ENCODE data around the gene HOXB3. TPM values are rescaled to one million over a fixed set of nuclear protein-coding genes. Genes with fewer than 3 reads are reported as not detected.

The HOXB3 gene
- total RNA-seq, 1 donor from 2014 or later, result not detected

GRCh38 chr17:48589060-48589830 lies 796 bp downstream of the HOXB3 start:
- no peaks in the 10 kb centered on the region for H3F3A ChIP-seq (ENCODE audit: low read depth)
- H3K4me3 Mint-ChIP-seq, result peak overlapping the region; percentile 58
- no peak overlapping the region for H3K4me2 ChIP-seq
- H3K27ac Mint-ChIP-seq, result no peak overlapping the region
- H3K9me3 Mint-ChIP-seq, result peaks cover 11% of the 10 kb centered on the region
- no peaks in the 10 kb centered on the region for H3K36me3 Mint-ChIP-seq
- no peak overlapping the region for H3K27ac ChIP-seq
- DNase-seq (ENCODE audit: low spot score), result no peak
- H3K79me2 ChIP-seq (ENCODE audit: low read depth), result no peaks in the 10 kb centered on the region
- no peak overlapping the region for H3K4me3 ChIP-seq
- H3K36me3 ChIP-seq, result no peaks in the 10 kb centered on the region
- H3K4me1 Mint-ChIP-seq, result peaks cover 11% of the 10 kb centered on the region
- peaks cover 92% of the 10 kb centered on the region for H4K20me1 ChIP-seq (ENCODE audit: low read depth)
- no peaks in the 10 kb centered on the region for H3K9me3 ChIP-seq (ENCODE audit: low read depth)
- H3K27me3 Mint-ChIP-seq (ENCODE audit: insufficient read depth, low read depth), result peaks cover 97% of the 10 kb centered on the region
- H2AFZ ChIP-seq (replicated peaks), result no peak overlapping the region
- H3K4me1 ChIP-seq, result no peaks in the 10 kb centered on the region
- H3K9ac ChIP-seq, result no peak overlapping the region
- TF ChIP-seq EZH2 (IDR thresholded peaks at IDR 0.05) (peak; percentile 12), CTCF (IDR thresholded peaks at IDR 0.05) (no peak), EZH2phosphoT487 (IDR thresholded peaks at IDR 0.05) (no peak)
- peaks cover 100% of the 10 kb centered on the region for H3K27me3 ChIP-seq

GRCh38 chr17:48588528-48588927 lies 1.5 kb downstream of the HOXB3 start:
- Histone ChIP-seq H4K20me1 (ENCODE audit: low read depth) (peaks cover 94% of the 10 kb centered on the region), H3K79me2 (ENCODE audit: low read depth) (no peaks in the 10 kb centered on the region), H3F3A (ENCODE audit: low read depth) (no peaks in the 10 kb centered on the region), H3K9ac (no peak overlapping the region), H3K9me3 (ENCODE audit: low read depth) (no peaks in the 10 kb centered on the region), H3K4me2 (no peak overlapping the region), H3K27me3 (peaks cover 100% of the 10 kb centered on the region), H3K27ac (no peak overlapping the region), H3K4me1 (no peaks in the 10 kb centered on the region), H3K36me3 (no peaks in the 10 kb centered on the region), H2AFZ (replicated peaks) (no peak overlapping the region), H3K4me3 (no peak overlapping the region)
- peaks cover 11% of the 10 kb centered on the region for H3K9me3 Mint-ChIP-seq
- H3K4me1 Mint-ChIP-seq, result peaks cover 8% of the 10 kb centered on the region
- H3K27ac Mint-ChIP-seq, result no peak overlapping the region
- peak; percentile 9 for TF ChIP-seq EZH2 (IDR thresholded peaks at IDR 0.05)
- no peak for TF ChIP-seq EZH2phosphoT487 (IDR thresholded peaks at IDR 0.05)
- TF ChIP-seq CTCF (IDR thresholded peaks at IDR 0.05), result no peak
- peak overlapping the region; percentile 3 for H3K4me3 Mint-ChIP-seq
- H3K36me3 Mint-ChIP-seq, result no peaks in the 10 kb centered on the region
- DNase-seq (ENCODE audit: low spot score), result no peak
- H3K27me3 Mint-ChIP-seq (ENCODE audit: insufficient read depth, low read depth), result peaks cover 97% of the 10 kb centered on the region

- no peak overlapping the region for H3K27ac ChIP-seq
- DNase-seq (ENCODE audit: low spot score), result no peak
- Mint-ChIP-seq H3K27me3 (ENCODE audit: insufficient read depth, low read depth) (peaks cover 97% of the 10 kb centered on the region), H3K4me1 (peaks cover 6% of the 10 kb centered on the region), H3K36me3 (no peaks in the 10 kb centered on the region), H3K4me3 (no peak overlapping the region), H3K27ac (no peak overlapping the region), H3K9me3 (peaks cover 14% of the 10 kb centered on the region)
- H4K20me1 ChIP-seq (ENCODE audit: low read depth), result peaks cover 93% of the 10 kb centered on the region
- H2AFZ ChIP-seq (replicated peaks), result no peak overlapping the region
- no peaks in the 10 kb centered on the region for H3K9me3 ChIP-seq (ENCODE audit: low read depth)
- H3K4me2 ChIP-seq, result no peak overlapping the region
- H3K27me3 ChIP-seq, result peaks cover 100% of the 10 kb centered on the region
- no peak overlapping the region for H3K4me3 ChIP-seq
- H3K9ac ChIP-seq, result no peak overlapping the region
- H3F3A ChIP-seq (ENCODE audit: low read depth), result no peaks in the 10 kb centered on the region
- H3K36me3 ChIP-seq, result no peaks in the 10 kb centered on the region
- no peaks in the 10 kb centered on the region for H3K4me1 ChIP-seq
- H3K79me2 ChIP-seq (ENCODE audit: low read depth), result no peaks in the 10 kb centered on the region
- TF ChIP-seq EZH2 (IDR thresholded peaks at IDR 0.05), result no peak
- no peak for TF ChIP-seq EZH2phosphoT487 (IDR thresholded peaks at IDR 0.05)
- no peak for TF ChIP-seq CTCF (IDR thresholded peaks at IDR 0.05)
These were observed 2.0 kb downstream of the HOXB3 start for GRCh38 chr17:48588074-48588415.

Measured in neural progenitor cell (in vitro differentiated cells).